IPS-20b (cell line): ENCODE results near the gene KCNK18.
A peak's percentile ranks its signal among the peaks of the same experiment; 100 is the strongest.

Experiments used
- H3K27ac ChIP-seq: one replicate; pipeline ENCODE4 v1.5.1; 2013; ENCODE audit warnings: low read length
- H3K27me3 ChIP-seq: 2 replicates; pipeline ENCODE4 v1.6.1; 2013; ENCODE audit warnings: mild to moderate bottlenecking, low read length, inconsistent platforms; ENCODE audit not compliant: insufficient read depth
- H3K36me3 ChIP-seq: 2 replicates; pipeline ENCODE4 v1.6.1; 2013; ENCODE audit warnings: low read depth, mild to moderate bottlenecking, inconsistent platforms, low read length, moderate library complexity; ENCODE audit not compliant: insufficient read depth
- H3K4me1 ChIP-seq: 2 replicates; pipeline ENCODE4 v1.6.1; 2013; ENCODE audit warnings: mild to moderate bottlenecking, control low read depth, inconsistent platforms, low read length, moderate library complexity; ENCODE audit not compliant: insufficient read depth
- H3K4me3 ChIP-seq: 2 replicates; pipeline ENCODE4 v1.5.1; 2013; ENCODE audit warnings: mild to moderate bottlenecking, low read length, inconsistent platforms
- H3K9ac ChIP-seq: 2 replicates; pipeline ENCODE4 v1.6.1; 2013; ENCODE audit warnings: low read depth, mild to moderate bottlenecking, inconsistent platforms, low read length, moderate library complexity
- H3K9me3 ChIP-seq: 2 replicates; pipeline ENCODE4 v1.6.1; 2013; ENCODE audit warnings: mild to moderate bottlenecking, low read depth, low read length, inconsistent platforms; ENCODE audit not compliant: insufficient read depth

The KCNK18 gene

GRCh38 chr10:117197189-117197588, at the start of gene KCNK18:
TSS of gene KCNK18 (plus strand) at chr10:117197489. CDS start at chr10:117197489, 0 bp downstream.
- no peaks in the 10 kb centered on the region for H3K36me3 ChIP-seq
- H3K27ac ChIP-seq = no peak within 1 kb of the TSS
- H3K9me3 ChIP-seq = no peaks in the 10 kb centered on the region
- peaks cover 6% of the 10 kb centered on the region; the same call in 1 of the 2 replicates for H3K4me1 ChIP-seq
- no peaks in the 10 kb centered on the region for H3K27me3 ChIP-seq
- no peak within 1 kb of the TSS for H3K9ac ChIP-seq
- no peak within 1 kb of the TSS for H3K4me3 ChIP-seq

GRCh38 chr10:117148284-117148683, 49.0 kb upstream of the KCNK18 start:
- Histone ChIP-seq H3K4me1 (no peaks in the 10 kb centered on the region), H3K9ac (no peak overlapping the region), H3K27ac (no peak overlapping the region), H3K36me3 (no peaks in the 10 kb centered on the region), H3K4me3 (no peak overlapping the region), H3K27me3 (peaks cover 96% of the 10 kb centered on the region), H3K9me3 (peaks cover 12% of the 10 kb centered on the region)

GRCh38 chr10:117152668-117153067, 44.6 kb upstream of the KCNK18 start:
- H3K9me3 ChIP-seq = no peaks in the 10 kb centered on the region
- peaks cover 96% of the 10 kb centered on the region for H3K27me3 ChIP-seq

DNA sequence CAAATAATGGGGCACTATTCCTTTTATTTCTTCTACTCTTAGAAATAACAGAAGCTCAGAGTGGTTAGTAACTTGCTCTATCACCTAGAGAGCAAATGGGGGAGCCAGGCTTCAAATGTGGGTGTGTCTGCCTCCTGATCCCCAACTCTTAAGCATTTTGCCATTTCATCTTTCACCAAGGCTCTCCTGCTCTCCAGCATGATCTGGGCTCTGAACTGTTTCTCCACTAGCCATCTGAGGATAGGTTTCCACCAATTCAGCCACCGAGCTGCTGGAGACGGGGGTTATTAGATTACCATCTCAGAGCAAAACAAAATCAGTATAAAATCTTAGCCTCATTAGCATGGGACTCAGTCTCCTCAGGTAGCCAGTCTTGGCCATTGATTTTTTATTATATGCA, 39.0 kb upstream of the KCNK18 start:
- no peak overlapping the region for H3K9ac ChIP-seq
- H3K9me3 ChIP-seq = no peaks in the 10 kb centered on the region; the same call in 1 of the 2 replicates
- no peak overlapping the region for H3K4me3 ChIP-seq
- peaks cover 100% of the 10 kb centered on the region for H3K27me3 ChIP-seq
- no peaks in the 10 kb centered on the region for H3K36me3 ChIP-seq
- no peak overlapping the region for H3K27ac ChIP-seq
- H3K4me1 ChIP-seq = peaks cover 19% of the 10 kb centered on the region

More at GRCh38 chr10:117152668-117153067, 44.6 kb upstream of the KCNK18 start:
- no peaks in the 10 kb centered on the region for H3K36me3 ChIP-seq
- no peak overlapping the region for H3K9ac ChIP-seq
- H3K4me1 ChIP-seq = no peaks in the 10 kb centered on the region
- H3K27ac ChIP-seq = no peak overlapping the region
- H3K4me3 ChIP-seq = no peak overlapping the region

GRCh38 chr10:117159390-117159789, 37.9 kb upstream of the KCNK18 start:
- Histone ChIP-seq H3K9me3 (no peaks in the 10 kb centered on the region; the same call in 1 of the 2 replicates), H3K27ac (no peak overlapping the region), H3K4me1 (peaks cover 19% of the 10 kb centered on the region), H3K36me3 (no peaks in the 10 kb centered on the region), H3K9ac (no peak overlapping the region), H3K4me3 (no peak overlapping the region), H3K27me3 (peaks cover 100% of the 10 kb centered on the region)

GRCh38 chr10:117160567-117160966, 36.7 kb upstream of the KCNK18 start:
- peaks cover 19% of the 10 kb centered on the region for H3K4me1 ChIP-seq
- peaks cover 100% of the 10 kb centered on the region for H3K27me3 ChIP-seq
- no peaks in the 10 kb centered on the region for H3K36me3 ChIP-seq
- H3K4me3 ChIP-seq = no peak overlapping the region
- H3K27ac ChIP-seq = no peak overlapping the region
- H3K9me3 ChIP-seq = peaks cover 3% of the 10 kb centered on the region; the same call in 1 of the 2 replicates
- H3K9ac ChIP-seq = no peak overlapping the region

GRCh38 chr10:117161386-117162033, 35.8 kb upstream of the KCNK18 start:
- Histone ChIP-seq H3K4me1 (peaks cover 23% of the 10 kb centered on the region), H3K9me3 (peaks cover 3% of the 10 kb centered on the region; the same call in 1 of the 2 replicates), H3K9ac (no peak overlapping the region), H3K27ac (no peak overlapping the region), H3K4me3 (no peak overlapping the region), H3K36me3 (no peaks in the 10 kb centered on the region), H3K27me3 (peaks cover 100% of the 10 kb centered on the region)

- Histone ChIP-seq H3K4me3 (peak overlapping the region; percentile 49; the same call in 1 of the 2 replicates), H3K27me3 (peaks cover 100% of the 10 kb centered on the region)
Measured at GRCh38 chr10:117162093-117163060, 34.9 kb upstream of the KCNK18 start.

DNA sequence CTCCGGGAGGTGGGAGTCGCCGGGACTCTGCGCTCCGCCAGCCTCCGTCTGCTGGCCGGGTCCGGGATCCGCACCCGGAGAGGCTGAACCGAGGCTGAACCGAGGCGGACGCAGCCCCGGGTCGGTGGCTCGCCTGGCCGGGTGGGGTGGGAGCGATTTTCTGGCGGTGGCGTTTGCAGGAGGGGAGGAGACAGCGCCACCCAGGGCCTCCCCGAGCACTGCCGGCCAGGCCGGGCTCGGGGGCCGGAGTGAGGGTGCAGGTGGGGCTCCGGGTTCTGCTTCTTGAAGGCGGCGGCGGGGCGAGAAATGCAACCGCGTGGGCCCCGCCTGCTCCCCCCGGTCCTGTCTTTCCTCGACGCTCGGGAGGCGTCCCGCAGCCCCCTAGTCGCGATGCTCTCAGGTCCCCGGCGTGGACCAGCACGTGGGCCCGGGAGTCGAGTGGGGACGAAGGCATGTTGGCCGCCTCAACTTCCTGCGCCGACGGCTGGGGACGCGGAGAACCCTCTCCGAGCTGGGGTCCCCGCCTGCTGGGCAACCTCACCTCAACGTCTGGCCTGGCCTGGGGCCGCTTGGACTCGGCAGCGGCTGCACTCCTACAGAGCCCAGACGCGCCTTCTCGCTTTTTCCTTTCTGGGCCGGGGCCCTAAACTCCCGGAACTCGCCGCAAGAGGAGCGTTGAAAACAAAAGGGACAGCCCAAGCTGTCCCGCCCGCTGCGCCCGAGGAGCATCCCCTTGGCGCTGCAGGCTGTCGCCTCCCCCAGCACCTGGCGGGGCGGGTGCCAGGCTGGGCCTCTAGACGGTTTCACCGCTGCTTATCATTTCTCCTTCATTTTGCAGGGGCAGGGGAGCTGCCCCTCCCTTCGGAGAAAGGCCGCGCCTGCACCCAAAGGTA, 34.0 kb upstream of the KCNK18 start:
- peaks cover 22% of the 10 kb centered on the region for H3K4me1 ChIP-seq
- H3K27me3 ChIP-seq = peaks cover 100% of the 10 kb centered on the region
- H3K4me3 ChIP-seq = peak overlapping the region; percentile 49; the same call in 1 of the 2 replicates
- H3K9me3 ChIP-seq = peaks cover 6% of the 10 kb centered on the region; the same call in 1 of the 2 replicates
- no peaks in the 10 kb centered on the region for H3K36me3 ChIP-seq
- H3K27ac ChIP-seq = no peak overlapping the region
- no peak overlapping the region for H3K9ac ChIP-seq

More at GRCh38 chr10:117162093-117163060, 34.9 kb upstream of the KCNK18 start:
- no peak overlapping the region for H3K27ac ChIP-seq
- no peak overlapping the region for H3K9ac ChIP-seq
- no peaks in the 10 kb centered on the region for H3K36me3 ChIP-seq
- H3K4me1 ChIP-seq = peaks cover 23% of the 10 kb centered on the region
- peaks cover 6% of the 10 kb centered on the region; the same call in 1 of the 2 replicates for H3K9me3 ChIP-seq

DNA sequence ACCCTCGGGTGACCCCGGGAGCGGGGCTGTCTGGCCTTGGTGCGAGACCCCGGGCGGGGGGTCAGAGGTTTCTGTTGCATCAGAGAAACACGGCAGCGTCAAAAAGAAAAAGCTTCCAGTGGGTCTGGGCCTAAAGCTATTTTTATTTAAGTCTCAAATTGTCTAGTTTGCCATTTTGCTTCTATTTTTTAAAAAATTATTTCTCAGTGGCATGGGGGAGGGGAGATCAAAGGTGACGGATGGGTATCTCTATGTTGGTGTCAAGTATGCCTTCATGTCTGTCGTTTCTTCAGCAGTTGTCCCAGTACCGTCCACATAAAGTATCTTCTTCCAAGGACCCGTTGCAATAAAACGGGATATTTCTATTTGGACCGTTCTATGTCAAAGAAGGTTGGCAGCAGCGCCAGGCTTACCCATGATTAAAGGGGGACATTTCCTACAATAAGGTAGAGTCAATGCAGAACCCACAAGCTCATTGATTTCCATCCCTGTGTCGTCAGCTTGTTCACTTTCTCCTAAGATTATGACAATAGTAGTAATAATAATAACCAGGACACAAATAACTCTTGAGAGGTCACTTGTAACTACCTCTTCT, 33.2 kb upstream of the KCNK18 start:
- Histone ChIP-seq H3K4me1 (peaks cover 18% of the 10 kb centered on the region), H3K27ac (no peak overlapping the region), H3K9me3 (peaks cover 6% of the 10 kb centered on the region; the same call in 1 of the 2 replicates), H3K9ac (no peak overlapping the region), H3K27me3 (peaks cover 100% of the 10 kb centered on the region), H3K36me3 (no peaks in the 10 kb centered on the region), H3K4me3 (peak overlapping the region; percentile 49; the same call in 1 of the 2 replicates)
